HG03442 (cell line): ENCODE data around the gene PPA2.
"Not testable (repeated sequence)": the region's sequence is repeated elsewhere in the genome, so short reads cannot be mapped to it uniquely, and the experiment has no call there.

ENCODE experiments used
- ATAC-seq: cut with Tn5 transposase; IDR thresholded peaks from one replicate; pipeline ENCODE4 v1.9.1; 2021; ENCODE audit warnings: mild to moderate bottlenecking, moderate library complexity; ENCODE audit not compliant: unreplicated experiment

The PPA2 gene

DNA sequence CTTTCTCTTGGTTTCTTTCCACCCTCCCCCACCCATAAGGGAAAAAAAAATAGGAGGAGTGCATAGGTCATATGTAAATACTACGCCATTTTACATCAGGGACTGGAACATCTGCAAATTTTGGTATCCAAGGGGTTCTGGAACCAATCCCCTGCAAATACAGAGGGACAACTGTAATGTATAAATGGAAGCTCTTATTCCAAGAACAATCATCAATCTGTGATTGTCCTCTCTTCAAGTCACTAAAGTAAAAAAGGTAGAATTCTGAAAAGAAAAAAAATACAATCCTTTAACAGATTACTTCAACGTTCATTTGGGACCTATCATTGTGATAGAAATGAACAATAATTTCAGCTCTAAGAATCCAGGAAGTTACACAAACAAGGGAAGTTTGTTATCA, 13.6 kb downstream of the PPA2 start:
- no peak for ATAC-seq

DNA sequence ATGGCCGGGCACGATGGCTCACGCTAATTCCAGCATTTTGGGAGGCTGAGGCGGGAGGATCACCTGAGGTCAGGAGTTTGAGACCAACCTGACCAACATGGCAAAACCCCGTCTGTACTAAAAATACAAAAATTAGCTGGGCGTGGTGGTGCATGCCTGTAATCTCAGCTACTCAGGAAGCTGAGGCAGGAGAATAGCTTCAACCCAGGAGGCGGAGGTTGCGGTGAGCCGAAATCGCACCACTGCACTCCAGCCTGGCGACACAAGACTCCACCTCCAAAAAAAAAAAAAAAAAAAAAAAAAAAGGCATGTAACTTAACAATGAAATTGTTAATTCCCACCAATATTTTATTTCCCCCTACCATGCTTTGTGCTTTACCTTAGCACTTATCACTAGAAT, 15.3 kb downstream of the PPA2 start:
- ATAC-seq, result not testable (repeated sequence)

DNA sequence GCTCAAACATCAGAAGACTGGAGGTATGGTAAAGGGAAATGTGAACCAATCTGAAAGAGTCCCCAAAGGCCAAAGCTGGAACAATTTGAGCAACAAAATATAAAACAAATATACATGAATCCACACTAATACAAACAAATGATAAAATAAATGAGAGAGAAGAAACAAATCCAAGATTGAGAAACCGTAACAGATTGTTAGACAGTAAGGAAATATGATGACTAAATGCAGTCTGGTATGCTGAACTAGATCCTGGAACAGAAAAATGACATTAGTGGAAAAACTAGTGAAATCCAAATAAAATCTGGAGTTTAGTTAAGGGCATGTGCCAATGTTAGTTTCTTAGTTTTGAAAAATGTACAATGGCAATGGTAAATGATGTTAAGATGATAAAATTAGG, 15.9 kb downstream of the PPA2 start:
- ATAC-seq, result no peak

DNA sequence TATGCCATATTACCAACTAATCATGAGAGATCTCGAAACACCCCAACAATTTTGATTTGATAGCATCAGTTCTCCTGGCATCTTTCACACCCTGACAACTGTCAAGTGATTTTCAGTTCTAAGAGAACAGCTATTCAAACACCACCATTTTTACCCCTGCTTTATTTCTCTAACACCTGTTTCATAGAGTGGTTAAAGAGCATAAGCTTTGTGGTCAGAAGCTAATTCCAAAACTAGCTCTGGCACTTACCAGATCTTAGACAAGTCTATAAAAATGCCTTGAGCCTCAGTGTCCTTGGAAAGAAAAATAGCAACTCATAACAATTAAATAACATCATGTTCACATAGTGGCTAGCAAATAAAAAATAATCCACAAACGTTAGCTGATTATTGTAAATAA, 17.9 kb downstream of the PPA2 start:
- ATAC-seq, result no peak

DNA sequence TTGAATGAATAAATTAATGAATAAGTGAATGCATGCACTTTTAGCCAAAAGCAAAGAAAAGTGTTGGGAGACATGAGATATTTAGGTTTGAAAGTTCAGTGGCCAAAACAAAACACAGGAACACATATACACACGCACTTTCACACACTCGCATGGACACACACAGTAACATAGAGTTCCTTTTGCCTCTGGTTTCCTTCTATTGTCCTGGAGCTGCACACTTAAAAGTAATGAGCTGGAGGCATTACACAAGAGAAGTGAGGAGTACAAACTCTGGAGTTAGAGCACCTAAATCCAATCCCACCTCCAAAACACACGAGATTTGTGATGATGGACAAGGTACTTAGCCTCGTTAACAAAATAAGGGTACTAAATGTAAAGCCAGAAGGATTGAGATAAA, 18.7 kb downstream of the PPA2 start:
- ATAC-seq, result no peak

DNA sequence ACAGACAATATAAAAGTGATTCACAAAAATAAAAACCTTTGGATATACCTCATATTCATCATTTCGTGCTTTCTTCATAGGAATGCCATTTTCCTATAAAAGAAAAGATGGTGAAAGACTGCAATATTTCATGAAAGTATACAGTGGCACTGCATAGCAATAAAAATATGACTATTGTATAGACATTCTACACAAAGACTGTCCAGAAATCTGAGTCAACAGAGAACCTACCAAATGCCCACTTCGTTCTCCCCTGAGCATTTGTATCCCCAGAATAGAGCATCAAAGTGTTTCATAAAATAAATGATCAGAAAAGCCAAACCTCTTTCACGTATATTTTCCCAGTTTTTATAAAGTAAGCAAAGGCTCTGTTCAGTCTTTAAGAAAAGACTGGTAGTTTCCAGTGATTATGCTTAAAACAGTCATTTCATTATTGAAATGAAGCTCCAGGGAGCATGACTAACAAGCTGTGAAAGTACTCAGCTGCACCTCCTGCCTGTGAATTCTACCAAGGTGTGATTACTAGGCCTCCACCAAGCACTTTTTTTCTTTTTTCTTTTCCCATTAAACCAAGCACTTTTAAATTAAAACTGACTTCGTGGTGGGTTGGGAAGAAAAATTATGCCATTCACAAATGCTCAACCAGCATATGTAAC, 20.2 kb downstream of the PPA2 start:
- peak; percentile 93 for ATAC-seq

DNA sequence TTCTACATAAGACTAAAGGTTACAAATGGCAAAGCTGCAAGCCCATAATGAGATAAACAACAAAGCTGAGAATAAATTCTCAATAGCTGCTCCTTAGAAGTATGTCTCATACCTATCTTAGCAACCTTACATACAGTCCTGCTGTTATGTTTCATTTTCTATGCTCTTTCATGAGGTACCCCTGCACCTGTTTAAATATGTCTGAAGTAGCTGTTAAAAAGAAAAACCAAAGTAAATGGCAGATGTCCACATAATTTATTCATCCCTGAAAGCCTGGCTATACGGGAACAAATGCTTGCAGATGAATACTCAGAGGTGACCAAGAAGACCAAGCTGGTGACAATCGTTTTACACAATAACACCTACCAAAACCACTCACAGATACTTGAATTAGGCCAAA, 22.5 kb downstream of the PPA2 start:
- no peak for ATAC-seq

DNA sequence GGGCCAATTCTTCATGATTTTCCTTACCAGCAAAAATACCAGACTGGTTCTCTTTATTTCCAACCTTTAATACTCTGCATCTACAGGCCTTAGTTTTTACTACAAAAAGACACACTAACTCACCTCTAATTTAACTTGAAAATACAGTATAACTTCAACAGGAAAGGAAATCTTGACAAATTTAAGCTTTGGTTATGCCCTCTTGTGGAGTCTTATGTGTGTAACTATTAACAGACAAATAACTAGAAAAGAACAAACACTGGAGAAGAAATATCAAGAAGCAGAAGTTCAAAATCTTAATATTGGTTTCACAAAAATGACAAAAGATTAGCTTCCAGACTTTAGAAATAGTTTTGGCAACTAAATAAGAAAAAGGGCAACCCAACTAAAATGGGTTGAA, 33.0 kb downstream of the PPA2 start:
- no peak for ATAC-seq

DNA sequence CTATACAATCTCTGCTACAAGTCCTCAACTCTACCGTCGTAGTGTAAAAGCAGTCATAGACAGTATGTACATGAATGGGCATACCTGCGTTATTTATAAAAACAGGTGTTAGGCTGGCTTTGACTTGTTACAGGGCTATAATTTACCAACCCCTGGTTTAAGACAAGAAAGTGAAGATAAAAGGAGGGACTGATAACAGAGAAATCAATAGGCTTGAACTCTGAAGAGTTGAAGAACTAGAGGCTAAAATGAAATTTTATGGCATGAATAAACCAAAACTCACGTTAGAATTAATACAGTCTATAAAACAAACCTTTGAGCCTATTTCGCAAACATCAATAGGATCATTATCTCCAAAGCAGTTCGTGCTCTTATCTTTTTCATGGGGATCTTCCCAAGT, 36.2 kb downstream of the PPA2 start:
- no peak for ATAC-seq

DNA sequence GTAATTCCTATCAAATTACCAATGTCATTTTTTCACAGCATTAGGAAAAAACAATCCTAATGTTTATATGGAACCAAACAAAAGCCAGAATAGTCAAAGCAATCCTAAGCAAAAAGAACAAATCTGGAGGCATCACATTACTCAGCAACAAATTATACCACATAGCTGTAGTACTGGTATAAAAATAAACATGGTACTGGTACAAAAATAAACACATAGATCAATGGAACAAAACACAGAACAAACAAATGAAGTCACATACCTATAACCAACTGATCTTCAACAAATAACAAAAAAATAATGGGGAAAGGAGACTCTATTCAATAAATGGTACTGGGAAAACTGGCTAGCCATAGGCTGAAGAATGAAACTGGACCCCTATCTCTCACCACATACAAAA, 37.4 kb downstream of the PPA2 start:
- ATAC-seq, result no peak

DNA sequence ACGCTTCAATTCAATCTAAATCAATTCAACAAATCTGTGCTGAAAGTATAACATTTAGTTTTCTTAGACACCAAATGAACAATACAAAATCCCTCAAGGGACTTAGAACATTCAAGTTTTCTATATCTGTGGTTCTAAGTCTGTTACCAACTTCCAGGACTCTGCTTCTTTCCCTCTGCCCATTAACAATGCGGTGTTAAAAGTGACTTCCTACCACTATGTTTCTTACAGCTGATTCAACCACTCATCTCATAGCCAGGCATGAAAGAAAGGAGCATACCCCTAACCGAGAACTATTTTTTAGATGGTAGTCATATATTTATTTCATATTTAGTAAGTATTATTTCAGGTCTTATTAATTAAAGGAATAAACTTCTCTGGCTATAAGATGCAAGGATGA, 38.9 kb downstream of the PPA2 start:
- ATAC-seq, result no peak

DNA sequence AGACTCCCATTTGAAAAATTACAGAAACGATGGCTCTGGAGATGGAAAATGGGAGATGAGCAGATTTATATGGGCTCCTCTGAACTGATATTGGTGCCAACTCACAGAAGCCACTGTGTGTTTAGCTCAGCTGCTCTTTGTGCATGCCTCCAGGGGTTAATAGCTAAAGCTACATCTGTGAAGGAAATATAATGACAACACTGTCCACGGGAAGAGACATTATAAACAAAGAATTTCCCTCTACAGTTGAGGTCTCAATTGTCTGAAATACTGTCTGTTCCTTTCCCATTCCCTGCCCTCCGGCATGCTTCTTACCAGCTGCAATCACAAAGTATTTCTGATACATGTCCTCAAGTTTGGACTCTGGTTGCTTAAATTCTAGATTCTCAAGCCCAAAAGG, 40.4 kb downstream of the PPA2 start:
- ATAC-seq, result no peak

DNA sequence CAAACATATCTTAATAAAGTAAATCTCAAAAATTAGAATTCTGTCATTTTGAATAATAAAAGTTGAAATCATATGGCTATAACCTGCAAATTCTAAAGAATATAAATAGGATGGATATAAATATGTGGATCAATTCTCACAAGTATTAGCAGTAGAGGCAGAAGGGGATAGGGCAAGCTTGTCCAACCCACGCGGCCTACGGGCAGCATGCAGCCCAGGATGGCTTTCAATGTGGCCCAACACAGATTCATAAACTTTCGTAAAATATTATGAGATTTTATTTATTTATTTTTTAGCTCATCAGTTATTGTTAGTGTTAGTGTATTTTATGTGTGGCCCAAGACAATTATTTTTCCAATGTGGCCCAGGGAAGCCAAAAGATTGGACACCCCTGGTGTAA, 41.4 kb downstream of the PPA2 start:
- no peak for ATAC-seq

DNA sequence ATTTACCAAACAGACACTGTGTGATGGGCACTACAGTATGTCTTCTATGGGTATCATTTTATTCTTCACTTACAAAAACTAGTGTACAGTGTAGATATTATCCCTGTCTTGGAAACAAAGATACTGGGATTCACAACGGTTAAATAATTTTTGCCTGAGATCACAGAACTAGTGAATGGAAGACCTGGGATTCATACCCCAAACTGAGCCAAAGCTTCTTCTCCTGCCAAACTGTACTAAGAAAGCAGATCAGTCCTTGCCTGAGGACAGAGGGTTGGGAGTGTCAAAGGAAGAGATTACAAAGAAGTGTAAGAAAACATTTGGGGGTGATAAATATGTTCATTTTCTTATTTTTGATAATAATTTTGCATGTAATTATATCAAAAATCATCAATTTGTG, 43.1 kb downstream of the PPA2 start:
- ATAC-seq, result no peak

DNA sequence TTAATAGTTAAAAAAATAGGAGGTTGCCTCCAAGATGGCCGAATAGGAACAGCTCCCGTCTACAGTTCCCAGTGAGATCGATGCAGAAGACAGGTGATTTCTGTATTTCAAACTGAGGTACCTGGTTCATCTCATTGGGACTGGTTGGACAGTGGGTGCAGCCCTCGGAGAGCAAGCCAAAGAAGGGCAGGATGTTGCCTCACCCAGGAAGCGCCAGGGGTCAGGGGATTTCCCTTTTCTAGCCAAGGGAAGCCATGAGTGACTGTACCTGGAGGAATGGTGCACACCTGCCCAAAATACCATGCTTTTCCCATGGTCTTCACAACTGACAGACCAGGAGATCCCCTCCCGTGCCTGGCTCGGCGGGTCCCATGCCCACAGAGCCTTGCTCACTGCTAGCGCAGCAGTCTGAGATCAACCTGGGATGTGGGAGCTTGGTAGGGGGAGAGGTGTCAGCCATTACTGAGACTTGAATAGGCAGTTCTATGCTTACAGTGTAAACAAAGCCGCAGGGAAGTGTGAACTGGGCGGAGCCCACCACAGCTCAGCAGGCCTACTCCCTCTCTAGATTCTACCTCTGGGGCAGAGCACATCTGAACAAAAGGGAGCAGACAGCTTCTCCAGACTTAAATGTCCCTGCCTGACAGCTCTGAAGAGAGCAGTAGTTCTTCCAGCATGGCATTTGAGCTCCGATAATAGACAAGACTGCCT, 47.5 kb downstream of the PPA2 start:
- ATAC-seq, result no peak

DNA sequence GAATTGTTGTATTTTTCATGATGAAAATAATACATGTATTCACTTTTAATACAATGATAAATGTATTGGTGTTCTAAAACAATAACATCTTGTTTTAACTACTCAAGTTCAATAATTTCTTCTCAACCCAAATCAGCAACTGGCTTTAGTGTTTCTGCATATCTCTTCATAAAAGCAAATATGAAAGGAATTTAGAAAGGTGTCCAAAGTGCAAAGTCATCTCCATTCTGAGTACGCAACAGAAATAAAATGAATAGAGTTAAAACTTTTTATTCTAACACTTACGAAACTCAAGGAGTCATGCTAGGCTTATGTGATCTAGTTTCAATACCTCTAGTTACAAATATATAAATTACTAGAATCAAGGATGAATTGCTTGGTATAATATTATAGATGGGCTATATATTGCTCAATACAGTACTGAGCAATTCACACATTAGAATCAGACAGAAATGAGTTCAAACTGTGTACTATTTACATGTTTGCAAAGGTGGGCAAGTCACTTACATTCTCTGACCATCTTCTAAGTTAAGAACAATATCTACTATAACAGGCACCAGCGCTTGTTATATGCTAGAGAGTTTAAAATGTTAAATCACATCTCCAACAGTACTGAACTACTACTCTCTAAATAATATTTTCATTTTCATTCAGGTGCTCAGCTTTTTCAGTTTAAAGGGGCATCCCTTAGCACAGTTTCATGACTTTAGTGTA, 51.5 kb downstream of the PPA2 start:
- ATAC-seq, result no peak

DNA sequence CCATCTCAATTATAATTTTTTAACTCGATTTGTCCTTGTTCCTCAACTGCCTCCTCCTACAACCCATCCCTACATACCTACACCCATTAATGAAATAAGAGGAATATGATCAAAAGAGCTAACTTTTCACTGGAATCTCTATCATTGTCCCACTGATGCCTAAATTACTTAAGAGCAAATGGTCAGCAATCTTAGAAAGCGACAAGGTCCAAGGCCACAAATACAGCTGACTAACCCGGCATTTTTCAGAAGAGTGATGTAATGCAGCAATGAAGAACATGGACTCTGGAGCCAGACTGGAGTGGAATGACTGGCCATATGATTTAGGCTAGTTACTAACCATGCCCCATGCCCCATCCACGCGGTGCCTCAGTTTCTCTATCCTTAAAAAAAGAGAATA, 56.2 kb downstream of the PPA2 start:
- no peak for ATAC-seq

DNA sequence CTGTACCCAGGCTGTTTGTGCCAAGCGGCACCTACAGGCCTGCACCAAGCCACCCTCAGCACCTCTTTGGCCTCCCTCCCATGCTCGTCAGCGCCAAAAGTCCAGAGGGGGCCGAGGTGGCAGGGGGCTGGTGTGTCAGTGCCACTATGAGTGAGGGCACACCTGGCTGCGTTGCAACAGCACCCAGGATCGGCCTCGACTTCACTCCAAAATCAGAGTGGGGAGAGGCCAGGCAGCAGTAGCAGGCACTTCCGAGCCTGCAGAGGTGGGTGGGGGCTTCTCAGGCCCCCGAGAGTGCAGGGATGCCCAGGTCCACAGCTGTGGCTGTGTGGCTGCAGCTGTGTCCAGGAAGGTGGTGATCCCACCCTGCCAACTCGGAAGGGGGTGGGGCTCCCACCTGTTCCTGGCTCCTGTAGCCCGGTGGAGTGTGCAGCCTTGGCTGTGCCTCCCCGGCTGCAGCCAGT, 58.5 kb downstream of the PPA2 start:
- no peak for ATAC-seq

DNA sequence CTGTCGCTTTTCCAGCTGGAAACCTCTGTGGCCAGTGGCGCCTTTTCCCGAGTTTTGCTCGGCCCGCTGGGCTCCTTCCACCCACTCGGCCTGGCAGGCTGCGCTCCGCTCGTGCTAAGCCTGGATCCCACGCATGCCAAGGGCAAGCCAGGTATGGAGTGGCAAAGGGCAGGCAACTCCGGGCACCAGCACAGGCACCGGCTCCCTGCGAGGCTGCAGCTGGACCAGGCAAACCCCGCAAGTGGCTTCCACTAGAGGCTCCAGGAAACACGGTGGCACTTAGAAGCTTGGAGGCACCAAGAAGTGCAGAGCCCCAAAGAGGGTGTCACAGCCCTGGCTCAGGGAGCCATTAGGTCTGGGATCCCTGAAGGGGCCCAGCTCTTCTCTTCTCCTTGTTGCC, 59.5 kb downstream of the PPA2 start:
- no peak for ATAC-seq

DNA sequence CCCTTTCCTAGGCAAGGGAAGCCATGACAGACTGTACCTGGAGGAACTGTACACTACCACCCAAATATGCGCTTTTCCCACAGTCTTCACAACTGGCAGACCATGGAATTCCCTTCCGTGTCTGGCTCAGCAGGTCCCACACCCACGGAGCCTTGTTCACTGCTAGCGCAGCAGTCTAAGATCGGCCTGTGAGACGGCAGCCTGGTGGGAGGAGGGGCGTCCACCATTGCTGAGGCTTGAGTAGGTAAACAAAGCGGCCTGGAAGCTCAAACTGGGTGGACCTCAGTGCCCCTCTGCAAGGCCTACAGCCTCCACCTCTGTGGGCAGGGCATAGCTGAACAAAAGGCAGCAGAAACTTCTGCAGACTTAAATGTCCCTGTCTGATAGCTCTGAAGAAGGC, 64.7 kb downstream of the PPA2 start:
- ATAC-seq, result not testable (repeated sequence)

DNA sequence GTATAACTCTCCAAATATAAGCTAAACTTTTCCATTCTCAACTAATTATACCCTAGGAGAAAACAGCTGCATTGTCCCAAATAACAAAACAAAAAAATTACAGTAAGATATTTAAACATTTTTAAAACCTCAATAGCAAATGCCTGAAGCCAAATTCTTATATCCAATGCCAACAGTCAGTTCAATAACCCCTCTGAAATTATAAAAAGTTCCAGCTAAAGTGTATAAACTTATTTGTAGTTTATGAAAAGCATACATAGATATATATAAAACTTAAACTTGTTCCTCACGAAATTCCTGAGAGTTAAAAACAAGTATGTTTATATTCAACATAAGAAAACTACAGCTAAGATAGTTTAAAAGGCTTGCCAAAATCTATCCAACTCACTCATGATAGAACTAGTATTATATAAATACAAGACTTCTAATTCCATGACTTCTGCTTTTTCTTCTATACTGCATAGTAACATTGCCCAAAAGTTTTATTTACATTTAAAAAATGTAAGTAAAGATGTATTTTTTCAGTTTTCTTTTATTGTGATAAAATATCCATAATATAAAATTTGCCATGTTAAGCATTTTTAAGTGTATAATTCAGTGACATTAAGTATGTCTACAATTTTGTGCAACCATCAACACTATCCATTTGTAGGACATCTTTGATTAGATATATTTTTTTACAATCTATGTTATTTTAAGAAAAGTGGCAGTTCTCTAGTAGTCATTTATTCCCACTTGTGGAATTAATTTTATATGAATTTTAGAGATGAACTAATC, 72.8 kb downstream of the PPA2 start:
- ATAC-seq, result no peak
